Parathyroid adenoma (tissue), 2 donors: ENCODE data around the gene C3orf52.

Experiments
- H2AFZ ChIP-seq: fragments of 300-600 bp; sonication (generic); one replicate; pipeline ENCODE4 v1.7.0; 2017; ENCODE audit warnings: antibody characterized with exemption, mild to moderate bottlenecking
- H3K27ac ChIP-seq: fragments of 300-600 bp; sonication (generic); one replicate; pipeline ENCODE4 v1.7.0; 2017
- H3K27me3 ChIP-seq: fragments of 300-600 bp; sonication (generic); one replicate; pipeline ENCODE4 v1.7.0; 2017; ENCODE audit warnings: low read length; ENCODE audit not compliant: control insufficient read depth, insufficient read depth
- H3K36me3 ChIP-seq: fragments of 300-600 bp; sonication (generic); one replicate; pipeline ENCODE4 v1.7.0; 2017; ENCODE audit warnings: low read length; ENCODE audit not compliant: control insufficient read depth, insufficient read depth
- H3K4me1 ChIP-seq: fragments of 300-600 bp; sonication (generic); one replicate; pipeline ENCODE4 v1.7.0; 2017; ENCODE audit warnings: control low read depth
- H3K4me2 ChIP-seq: fragments of 300-600 bp; sonication (generic); one replicate; pipeline ENCODE4 v1.7.0; 2017; ENCODE audit warnings: low read length
- H3K4me3 ChIP-seq: fragments of 300-600 bp; sonication (generic); one replicate; pipeline ENCODE4 v1.7.0; 2017; ENCODE audit warnings: low read depth, low read length
- H3K79me2 ChIP-seq: fragments of 300-600 bp; sonication (generic); one replicate; pipeline ENCODE4 v1.7.0; 2017; ENCODE audit warnings: control low read depth
- H3K9ac ChIP-seq: fragments of 300-600 bp; sonication (generic); one replicate; pipeline ENCODE4 v1.7.0; 2017; ENCODE audit warnings: mild to moderate bottlenecking
- H3K9me3 ChIP-seq: fragments of 300-600 bp; sonication (generic); one replicate; pipeline ENCODE4 v1.7.0; 2017; ENCODE audit warnings: low read length; ENCODE audit not compliant: control insufficient read depth
- TF ChIP-seq, protein P1 (sequence below): fragments of 300-600 bp; sonication (generic); IDR thresholded peaks from one replicate; pipeline ENCODE4 v1.7.0; 2017; ENCODE audit warnings: antibody characterized with exemption, mild to moderate bottlenecking
- donor health status: primary hyperparathyroidism.

C3orf52 gene

DNA sequence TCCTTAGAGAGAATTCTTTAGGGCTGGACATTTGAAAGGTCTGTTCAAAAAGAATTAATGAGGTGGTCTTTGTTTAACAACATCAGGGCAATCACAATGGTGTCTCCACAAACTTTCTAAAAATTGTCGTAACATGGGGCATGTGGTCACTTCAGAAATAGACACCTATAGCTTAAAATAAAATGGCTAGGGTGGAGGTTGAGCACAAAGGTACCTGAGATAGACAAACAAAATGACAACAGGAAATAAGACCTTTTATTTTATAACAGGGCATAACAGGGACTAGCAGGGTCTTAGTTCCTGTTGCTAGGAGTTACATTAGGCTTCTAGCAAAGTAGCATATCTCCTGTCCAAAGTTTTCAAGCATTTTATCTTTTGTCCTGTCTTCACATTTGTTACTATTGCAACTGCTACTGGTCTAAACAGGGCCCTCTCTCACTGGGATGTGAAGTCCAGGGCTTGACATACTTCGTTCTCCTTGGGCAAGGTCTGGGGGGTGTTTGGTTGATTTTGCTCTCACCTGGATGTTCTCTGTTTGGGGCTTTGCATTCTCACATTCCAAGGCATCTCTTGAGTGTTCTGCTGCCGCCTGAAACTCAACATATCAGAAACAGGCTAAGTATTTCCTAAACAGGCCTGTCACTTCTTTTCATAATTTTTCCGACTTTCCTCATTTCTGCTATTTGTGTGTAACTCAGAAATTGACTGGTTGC is 43.9 kb downstream of the C3orf52 start:
- TF ChIP-seq, protein P1, sequence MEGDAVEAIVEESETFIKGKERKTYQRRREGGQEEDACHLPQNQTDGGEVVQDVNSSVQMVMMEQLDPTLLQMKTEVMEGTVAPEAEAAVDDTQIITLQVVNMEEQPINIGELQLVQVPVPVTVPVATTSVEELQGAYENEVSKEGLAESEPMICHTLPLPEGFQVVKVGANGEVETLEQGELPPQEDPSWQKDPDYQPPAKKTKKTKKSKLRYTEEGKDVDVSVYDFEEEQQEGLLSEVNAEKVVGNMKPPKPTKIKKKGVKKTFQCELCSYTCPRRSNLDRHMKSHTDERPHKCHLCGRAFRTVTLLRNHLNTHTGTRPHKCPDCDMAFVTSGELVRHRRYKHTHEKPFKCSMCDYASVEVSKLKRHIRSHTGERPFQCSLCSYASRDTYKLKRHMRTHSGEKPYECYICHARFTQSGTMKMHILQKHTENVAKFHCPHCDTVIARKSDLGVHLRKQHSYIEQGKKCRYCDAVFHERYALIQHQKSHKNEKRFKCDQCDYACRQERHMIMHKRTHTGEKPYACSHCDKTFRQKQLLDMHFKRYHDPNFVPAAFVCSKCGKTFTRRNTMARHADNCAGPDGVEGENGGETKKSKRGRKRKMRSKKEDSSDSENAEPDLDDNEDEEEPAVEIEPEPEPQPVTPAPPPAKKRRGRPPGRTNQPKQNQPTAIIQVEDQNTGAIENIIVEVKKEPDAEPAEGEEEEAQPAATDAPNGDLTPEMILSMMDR = no peak
- H3K36me3 ChIP-seq = no peaks in the 10 kb centered on the region
- no peaks in the 10 kb centered on the region for H3K9me3 ChIP-seq
- no peak overlapping the region for H3K9ac ChIP-seq
- H3K4me3 ChIP-seq = no peak overlapping the region
- H3K27me3 ChIP-seq = no peaks in the 10 kb centered on the region
- no peak overlapping the region for H3K27ac ChIP-seq
- no peak overlapping the region for H2AFZ ChIP-seq
- no peaks in the 10 kb centered on the region for H3K79me2 ChIP-seq
- H3K4me1 ChIP-seq = no peaks in the 10 kb centered on the region
- H3K4me2 ChIP-seq = no peak overlapping the region

DNA sequence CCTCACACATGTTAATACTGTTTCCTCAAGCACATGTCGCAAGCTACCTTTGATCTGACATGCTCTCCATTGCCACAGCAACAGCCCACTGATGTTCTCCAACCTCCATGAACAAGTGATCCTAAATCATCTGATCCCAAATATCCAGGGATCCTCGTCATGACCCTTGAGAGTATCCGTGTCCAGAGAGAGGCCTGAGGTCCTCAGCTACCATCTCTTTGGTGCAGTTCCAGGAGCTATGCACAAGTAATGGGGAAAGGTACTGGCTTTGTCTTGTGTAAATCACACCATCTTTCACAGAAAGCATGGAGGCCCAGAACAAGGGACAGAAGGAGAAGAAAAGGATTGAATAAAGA is 44.4 kb downstream of the C3orf52 start:
- Histone ChIP-seq H3K27me3 (no peaks in the 10 kb centered on the region), H3K36me3 (no peaks in the 10 kb centered on the region), H3K9ac (no peak overlapping the region), H3K9me3 (no peaks in the 10 kb centered on the region), H3K4me2 (no peak overlapping the region), H3K4me1 (no peaks in the 10 kb centered on the region), H3K4me3 (no peak overlapping the region), H2AFZ (no peak overlapping the region), H3K79me2 (no peaks in the 10 kb centered on the region), H3K27ac (no peak overlapping the region)
- TF ChIP-seq, protein P1 = no peak

DNA sequence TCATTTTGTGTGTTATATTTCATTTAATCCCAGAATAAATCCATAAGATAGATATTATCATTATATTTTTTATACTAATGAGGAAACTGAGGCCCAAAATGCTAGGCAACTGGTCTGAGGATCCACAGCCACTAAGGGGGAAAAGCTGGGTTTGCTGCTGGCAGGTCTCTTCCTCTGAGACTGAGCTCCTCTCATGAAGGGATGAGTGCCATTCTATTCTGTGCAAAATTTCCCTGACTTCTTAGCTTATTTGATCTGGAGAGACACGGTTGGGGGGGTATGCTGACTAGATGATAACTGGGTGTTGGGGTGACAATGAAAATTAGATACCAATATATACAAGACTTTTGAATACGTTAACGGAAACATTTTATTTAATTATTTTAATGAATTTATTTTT is 44.9 kb downstream of the C3orf52 start:
- Histone ChIP-seq H3K27me3 (no peaks in the 10 kb centered on the region), H3K9me3 (no peaks in the 10 kb centered on the region), H3K4me1 (no peaks in the 10 kb centered on the region), H2AFZ (no peak overlapping the region), H3K4me3 (no peak overlapping the region), H3K79me2 (no peaks in the 10 kb centered on the region), H3K9ac (no peak overlapping the region), H3K4me2 (no peak overlapping the region), H3K36me3 (no peaks in the 10 kb centered on the region), H3K27ac (no peak overlapping the region)
- TF ChIP-seq, protein P1 = no peak

DNA sequence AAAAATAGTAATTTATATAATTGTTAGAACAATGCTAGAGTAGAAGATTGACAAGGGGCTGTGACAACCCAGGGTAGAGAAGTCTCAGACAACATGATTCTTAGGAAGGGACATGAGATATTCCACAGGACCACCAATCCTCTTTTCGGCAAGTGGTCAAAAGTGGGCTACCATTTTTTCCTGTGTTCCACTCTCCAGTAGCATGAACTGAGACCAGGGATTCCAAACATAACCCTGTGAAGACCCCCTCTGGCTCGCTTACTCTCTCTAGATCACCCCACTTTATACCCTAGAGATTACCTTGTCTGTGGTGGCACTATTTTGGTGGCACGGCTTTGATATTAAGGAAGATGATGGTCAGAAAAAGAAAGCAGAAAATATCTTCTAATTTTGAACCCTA is 45.9 kb downstream of the C3orf52 start:
- H2AFZ ChIP-seq = no peak overlapping the region
- no peak overlapping the region for H3K27ac ChIP-seq
- TF ChIP-seq, protein P1 = no peak
- no peak overlapping the region for H3K9ac ChIP-seq
- H3K4me2 ChIP-seq = no peak overlapping the region
- no peaks in the 10 kb centered on the region for H3K27me3 ChIP-seq
- H3K4me3 ChIP-seq = no peak overlapping the region
- no peaks in the 10 kb centered on the region for H3K79me2 ChIP-seq
- H3K4me1 ChIP-seq = no peaks in the 10 kb centered on the region
- no peaks in the 10 kb centered on the region for H3K9me3 ChIP-seq
- H3K36me3 ChIP-seq = no peaks in the 10 kb centered on the region

DNA sequence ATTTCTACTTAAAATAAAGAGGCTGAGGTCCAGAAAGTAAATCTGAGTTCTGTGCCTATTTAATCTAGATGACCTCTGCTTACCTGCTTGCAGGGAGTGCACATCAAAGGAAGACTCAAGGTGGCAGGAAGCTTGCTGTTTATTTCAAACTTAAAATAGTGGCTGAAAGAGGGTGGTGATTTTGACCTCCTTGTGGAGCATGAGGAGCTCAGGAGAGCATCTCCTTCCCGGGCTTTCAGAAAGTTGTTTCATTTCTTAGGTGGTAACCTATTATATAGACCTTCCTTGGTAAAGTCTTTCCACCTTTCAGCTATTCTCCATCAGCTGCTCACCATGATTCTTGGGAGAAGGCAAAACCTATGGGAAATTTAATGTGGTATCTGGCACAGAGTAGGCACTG is 46.4 kb downstream of the C3orf52 start:
- Histone ChIP-seq H3K4me1 (no peaks in the 10 kb centered on the region), H3K36me3 (no peaks in the 10 kb centered on the region), H3K4me3 (no peak overlapping the region), H2AFZ (no peak overlapping the region), H3K9me3 (no peaks in the 10 kb centered on the region), H3K79me2 (no peaks in the 10 kb centered on the region), H3K27ac (no peak overlapping the region), H3K4me2 (no peak overlapping the region), H3K9ac (no peak overlapping the region), H3K27me3 (no peaks in the 10 kb centered on the region)
- TF ChIP-seq, protein P1 = no peak
